ENCODE results near the gene RPL13A.
"Not testable (repeated sequence)": the region's sequence is repeated elsewhere in the genome, so short reads cannot be mapped to it uniquely, and the experiment has no call there.

RPL13A gene

GRCh38 chr19:49455773-49456172, 31.6 kb upstream of the RPL13A start:
- in situ Hi-C loops (cut with MboI; ENCODE audit: low sequenced_read_pairs) = no loop called here

- in situ Hi-C loops (cut with MboI; ENCODE audit: low sequenced_read_pairs) = no loop called here
Measured at GRCh38 chr19:49456326-49456725, 31.1 kb upstream of the RPL13A start.

- in situ Hi-C loops (cut with MboI; ENCODE audit: low sequenced_read_pairs) = no loop called here
Measured at GRCh38 chr19:49458567-49458903, 28.9 kb upstream of the RPL13A start.

GRCh38 chr19:49459388-49459787, 28.0 kb upstream of the RPL13A start:
- in situ Hi-C loops (cut with MboI; ENCODE audit: low sequenced_read_pairs) = no loop called here

GRCh38 chr19:49461130-49461529, 26.3 kb upstream of the RPL13A start:
- in situ Hi-C loops (cut with MboI; ENCODE audit: low sequenced_read_pairs) = not testable (repeated sequence)

- in situ Hi-C loops (cut with MboI; ENCODE audit: low sequenced_read_pairs) = no loop called here
Measured at GRCh38 chr19:49461656-49462055, 25.8 kb upstream of the RPL13A start.

- in situ Hi-C loops (cut with MboI; ENCODE audit: low sequenced_read_pairs) = no loop called here
Measured at GRCh38 chr19:49462492-49462891, 24.9 kb upstream of the RPL13A start.

- in situ Hi-C loops (cut with MboI; ENCODE audit: low sequenced_read_pairs) = no loop called here
Measured at GRCh38 chr19:49463960-49464740, 23.3 kb upstream of the RPL13A start.

GRCh38 chr19:49465371-49465770, 22.0 kb upstream of the RPL13A start:
- in situ Hi-C loops (cut with MboI; ENCODE audit: low sequenced_read_pairs) = no loop called here

GRCh38 chr19:49468199-49468598, 19.2 kb upstream of the RPL13A start:
- in situ Hi-C loops (cut with MboI; ENCODE audit: low sequenced_read_pairs) = no loop called here

- in situ Hi-C loops (cut with MboI; ENCODE audit: low sequenced_read_pairs) = no loop called here
Measured at GRCh38 chr19:49468746-49469447, 18.5 kb upstream of the RPL13A start.

- in situ Hi-C loops (cut with MboI; ENCODE audit: low sequenced_read_pairs) = no loop called here
Measured at GRCh38 chr19:49469828-49470614, 17.4 kb upstream of the RPL13A start.

- in situ Hi-C loops (cut with MboI; ENCODE audit: low sequenced_read_pairs) = no loop called here
Measured at GRCh38 chr19:49470615-49470978, 16.8 kb upstream of the RPL13A start.

GRCh38 chr19:49472936-49473335, 14.5 kb upstream of the RPL13A start:
- in situ Hi-C loops (cut with MboI; ENCODE audit: low sequenced_read_pairs) = no loop called here

- in situ Hi-C loops (cut with MboI; ENCODE audit: low sequenced_read_pairs) = not testable (repeated sequence)
Measured at GRCh38 chr19:49473501-49473867, 13.9 kb upstream of the RPL13A start.

GRCh38 chr19:49473868-49474541, 13.4 kb upstream of the RPL13A start, which contains the start of gene FLT3LG:
FLT3LG (plus strand) TSS chr19:49474215; CDS start chr19:49474640, 425 bp downstream.
- in situ Hi-C loops (cut with MboI; ENCODE audit: low sequenced_read_pairs) = no loop called here

- in situ Hi-C loops (cut with MboI; ENCODE audit: low sequenced_read_pairs) = no loop called here
Measured at GRCh38 chr19:49474542-49474924, 12.9 kb upstream of the RPL13A start.

- in situ Hi-C loops (cut with MboI; ENCODE audit: low sequenced_read_pairs) = no loop called here
Measured at GRCh38 chr19:49475191-49475917, 12.1 kb upstream of the RPL13A start.

- in situ Hi-C loops (cut with MboI; ENCODE audit: low sequenced_read_pairs) = no loop called here
Measured at GRCh38 chr19:49475995-49476880, 11.2 kb upstream of the RPL13A start.
